NCI-H82 treated with DMSO at 0.1 percent for 48 hours (cell line): ENCODE measurements around the gene IFFO2.
A peak's percentile ranks its signal among the peaks of the same experiment; 100 is the strongest.

Experiments used
- DNase-seq: peaks from one replicate; lab custom pipeline; 2025; ENCODE audit not compliant: unreplicated experiment; lab: John Stamatoyannopoulos, UW

IFFO2 gene

DNA sequence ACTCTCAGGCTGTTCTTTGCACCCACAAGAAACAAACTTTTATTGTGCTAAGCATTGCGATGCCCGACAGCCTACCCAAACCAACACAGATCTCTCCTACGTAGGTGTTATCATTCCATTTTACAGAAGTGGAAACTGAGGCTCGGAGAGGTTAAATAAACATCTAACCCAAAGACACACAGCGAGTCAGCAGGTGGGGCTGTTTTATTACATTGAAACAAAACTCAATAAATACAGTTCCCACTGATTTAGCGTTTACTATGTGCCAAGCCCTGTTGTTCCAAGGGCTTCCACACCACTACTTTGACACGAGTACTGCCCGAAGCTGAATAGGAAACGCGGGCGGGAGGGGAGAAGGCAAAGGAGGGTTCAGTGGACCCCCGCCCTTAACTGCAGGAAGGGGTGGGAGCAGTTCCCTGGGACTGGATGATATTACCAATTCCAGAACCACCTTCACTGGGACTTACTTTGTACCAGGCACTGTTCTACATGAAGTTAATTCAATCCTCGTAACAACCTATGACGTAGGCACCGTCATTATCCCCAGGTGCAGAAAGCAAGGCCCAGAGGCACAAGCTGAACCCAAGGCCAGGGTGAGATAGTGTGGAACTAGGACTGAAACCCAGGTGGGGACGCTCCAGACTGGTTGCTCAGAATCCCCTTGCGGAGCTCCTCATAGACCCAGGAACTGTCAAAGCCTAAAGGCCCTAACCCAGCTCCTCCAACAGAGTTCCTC, 34.8 kb downstream of the IFFO2 start:
- no peak for DNase-seq

DNA sequence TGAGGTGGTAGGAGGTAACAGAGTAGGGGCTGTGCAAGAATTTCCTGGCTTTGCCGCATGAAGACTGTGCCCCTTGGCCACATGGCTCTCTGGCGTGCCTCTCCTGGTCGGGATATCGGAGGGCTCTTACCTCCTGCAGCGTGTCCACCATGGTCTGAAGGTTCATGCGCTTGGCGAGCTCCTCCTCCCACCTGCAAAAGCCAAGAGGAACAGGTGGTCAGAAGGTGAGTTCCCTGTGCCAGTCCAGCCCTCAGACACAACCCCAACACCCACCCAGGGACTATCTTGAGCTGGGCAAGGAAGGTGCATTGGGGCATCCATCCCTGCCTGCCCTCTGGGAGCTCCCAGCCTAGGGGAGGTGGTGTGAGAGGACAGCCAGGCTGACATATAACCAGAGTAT, 35.5 kb downstream of the IFFO2 start:
- no peak for DNase-seq

DNA sequence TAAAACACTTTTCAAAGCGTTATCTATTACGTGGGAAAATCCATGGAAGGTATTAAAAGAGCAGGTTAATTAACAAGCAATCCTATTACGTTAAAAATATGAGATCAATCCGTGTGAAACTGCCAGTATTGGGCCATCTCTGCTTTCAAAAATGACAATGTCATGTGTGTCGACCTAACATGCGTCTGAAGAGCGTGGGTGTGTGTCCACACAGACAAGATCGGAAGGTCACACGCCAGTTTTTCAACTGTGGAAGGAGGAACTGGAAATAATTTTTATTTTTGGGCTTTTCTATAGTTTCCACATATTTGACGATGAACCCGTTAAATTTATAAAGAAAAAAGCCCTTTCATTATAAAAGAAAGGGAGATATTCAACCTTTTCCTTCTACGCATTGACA, 36.5 kb downstream of the IFFO2 start:
- no peak for DNase-seq

DNA sequence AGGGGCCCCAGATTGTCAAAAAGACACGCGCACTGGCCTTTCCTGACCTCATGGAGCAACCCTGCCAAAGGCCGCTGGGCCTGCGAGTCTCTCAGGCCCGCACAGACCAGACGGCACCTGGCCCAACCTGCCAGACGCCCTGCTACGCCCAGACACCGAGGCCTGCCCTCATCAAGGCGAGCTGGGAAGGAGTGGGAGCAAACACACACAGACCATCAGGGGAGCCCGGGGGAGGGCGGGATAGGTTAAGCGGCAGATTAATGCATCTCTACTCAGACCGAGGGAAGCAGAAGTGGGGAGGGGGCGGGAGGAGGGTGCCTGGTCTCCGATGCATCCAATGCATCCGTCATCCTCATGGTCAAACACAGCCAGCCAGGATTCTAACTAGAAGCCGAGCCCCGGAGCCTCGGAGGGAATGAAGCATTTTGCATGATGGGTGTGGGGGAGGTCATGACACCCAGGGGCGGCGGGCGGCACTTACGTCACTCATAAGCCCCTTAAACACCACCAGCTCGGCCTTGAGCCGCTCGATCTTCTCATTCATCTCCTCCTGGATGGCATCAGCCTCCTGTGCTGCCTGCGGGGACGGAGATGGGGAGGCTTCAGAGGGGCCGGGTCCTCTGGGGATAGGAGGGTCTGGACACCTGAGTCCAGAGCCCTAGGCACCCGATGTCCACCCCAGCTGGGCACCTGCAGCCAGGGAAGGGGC, 37.1 kb downstream of the IFFO2 start:
- no peak for DNase-seq

DNA sequence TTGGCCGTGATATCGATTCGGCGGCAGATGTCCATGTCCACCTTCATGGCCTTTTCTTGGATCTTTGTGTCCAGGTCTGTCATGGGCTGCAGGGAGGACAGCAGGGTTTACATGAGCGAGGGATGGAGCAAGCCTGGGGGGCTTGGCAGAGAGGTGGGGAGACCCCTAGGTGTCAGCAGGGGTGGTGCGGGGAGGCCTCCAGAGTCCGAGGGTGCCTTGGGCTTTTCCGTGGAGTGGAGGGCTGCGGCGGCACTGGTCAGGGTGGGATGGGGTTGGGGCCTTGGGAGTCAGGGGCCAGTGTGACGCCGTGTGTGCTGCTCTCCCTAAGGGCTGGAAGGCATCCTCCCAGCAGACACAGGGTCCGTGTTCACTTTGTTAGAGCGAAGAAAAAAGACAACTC, 38.1 kb downstream of the IFFO2 start:
- no peak for DNase-seq

DNA sequence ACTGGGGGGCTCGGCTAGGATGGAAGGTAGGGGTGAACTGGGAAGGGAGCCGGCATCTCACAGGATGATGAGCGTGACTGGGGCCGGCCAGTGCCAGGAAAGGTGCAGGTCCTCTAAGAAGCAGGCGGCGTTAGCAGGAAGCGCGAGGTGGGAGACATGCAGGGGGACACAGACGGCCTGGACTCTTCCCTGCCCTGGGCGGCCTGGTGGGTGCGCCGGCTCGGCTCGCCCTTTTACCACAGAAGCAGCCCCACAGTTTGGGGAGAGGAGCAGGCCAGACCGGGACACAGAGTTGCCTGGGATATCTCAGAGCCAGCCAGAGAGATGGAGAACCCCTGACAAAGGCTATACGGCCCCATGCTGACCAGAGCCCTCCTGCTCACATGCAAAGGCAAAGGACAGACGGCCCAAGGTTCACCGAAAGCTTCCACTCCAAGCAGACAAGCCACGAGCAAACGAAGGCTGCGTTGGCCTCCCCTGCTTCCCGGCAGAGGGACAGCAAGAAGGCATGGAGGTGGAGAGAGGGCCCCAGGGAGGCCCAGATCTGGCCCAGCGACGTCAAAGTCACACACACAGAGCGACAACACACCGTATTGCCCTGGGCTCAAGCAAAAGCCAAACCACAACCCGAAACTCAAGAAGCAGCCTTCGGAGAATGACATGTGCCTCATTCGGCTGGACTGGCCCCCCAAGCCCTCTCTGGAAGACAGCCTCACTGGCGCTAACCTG, 39.2 kb downstream of the IFFO2 start:
- DNase-seq: no peak

DNA sequence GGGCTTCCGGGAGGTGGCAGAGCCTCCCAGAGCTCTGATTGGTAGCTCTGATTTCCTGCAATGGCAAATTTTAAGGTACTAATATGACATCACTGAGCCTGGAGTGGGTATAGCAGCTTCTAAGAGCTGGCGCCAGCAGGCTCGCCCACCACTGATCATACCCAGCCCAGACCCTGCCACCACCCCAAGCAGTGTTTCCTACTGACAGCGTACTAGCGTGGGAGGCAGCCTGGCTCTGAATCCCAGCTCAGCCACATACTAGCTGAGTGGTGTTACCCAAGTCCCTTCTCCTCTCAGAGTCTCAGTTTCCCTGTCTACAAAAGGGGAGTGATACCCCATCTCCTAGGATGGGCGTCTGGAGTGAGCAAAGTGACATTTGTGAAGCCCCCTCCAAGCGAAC, 41.1 kb downstream of the IFFO2 start:
- no peak for DNase-seq

DNA sequence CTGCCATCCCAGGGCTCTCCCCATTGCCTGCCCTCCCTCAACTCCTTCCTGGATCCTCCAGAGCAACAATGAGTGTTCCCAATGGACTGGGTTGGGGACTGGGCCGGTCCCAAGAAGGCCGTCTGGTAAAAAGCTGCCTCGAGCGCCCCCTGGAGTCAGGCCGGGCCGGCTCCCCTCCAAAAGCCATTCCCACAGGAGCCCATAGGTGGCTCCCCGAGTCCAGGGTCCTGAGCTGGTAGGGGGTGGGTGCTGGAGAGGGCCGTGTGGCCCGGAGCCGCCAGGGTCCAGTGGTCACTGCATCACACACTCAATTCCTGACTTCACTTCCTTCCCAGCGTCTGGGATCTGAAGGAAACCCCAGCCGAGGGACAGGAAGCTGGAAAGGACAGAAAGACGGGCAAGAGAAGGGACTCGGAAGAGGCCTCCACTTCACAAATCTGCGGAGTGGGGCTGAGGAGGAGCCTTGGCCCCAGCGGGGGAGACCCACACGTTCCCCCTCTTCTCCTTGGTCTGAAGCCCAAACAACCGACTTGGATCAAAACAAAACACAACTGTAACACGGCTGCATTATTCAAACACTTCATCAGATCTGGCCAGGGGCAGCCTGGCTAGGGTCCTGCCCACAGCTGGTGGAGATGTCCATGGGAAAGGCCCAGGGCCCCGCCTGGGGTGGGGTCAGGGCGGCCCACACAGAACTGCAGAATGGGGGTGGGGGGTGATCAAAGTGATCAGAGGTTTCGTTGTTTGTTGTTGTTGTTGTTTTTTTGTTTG, 43.2 kb downstream of the IFFO2 start:
- peak; percentile 53 for DNase-seq

DNA sequence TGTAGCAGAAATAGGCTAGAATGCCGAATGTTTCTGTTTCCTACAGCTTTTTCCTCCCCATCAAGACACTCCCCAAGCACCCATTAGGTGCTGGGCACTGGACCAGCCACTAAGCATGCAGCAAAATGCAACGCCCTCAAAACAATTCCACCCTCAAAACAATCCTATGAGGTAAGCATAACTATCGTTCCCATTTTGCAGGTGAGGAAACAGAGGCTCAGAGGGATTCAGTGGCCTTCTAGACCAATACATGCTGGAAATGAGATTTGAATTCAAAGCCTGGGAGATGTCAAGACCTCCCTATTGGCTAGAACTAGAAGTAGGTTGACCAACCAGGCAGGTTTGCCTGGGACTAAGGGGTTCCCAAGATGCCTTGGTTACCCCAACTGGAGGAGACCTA, 43.9 kb downstream of the IFFO2 start:
- no peak for DNase-seq

DNA sequence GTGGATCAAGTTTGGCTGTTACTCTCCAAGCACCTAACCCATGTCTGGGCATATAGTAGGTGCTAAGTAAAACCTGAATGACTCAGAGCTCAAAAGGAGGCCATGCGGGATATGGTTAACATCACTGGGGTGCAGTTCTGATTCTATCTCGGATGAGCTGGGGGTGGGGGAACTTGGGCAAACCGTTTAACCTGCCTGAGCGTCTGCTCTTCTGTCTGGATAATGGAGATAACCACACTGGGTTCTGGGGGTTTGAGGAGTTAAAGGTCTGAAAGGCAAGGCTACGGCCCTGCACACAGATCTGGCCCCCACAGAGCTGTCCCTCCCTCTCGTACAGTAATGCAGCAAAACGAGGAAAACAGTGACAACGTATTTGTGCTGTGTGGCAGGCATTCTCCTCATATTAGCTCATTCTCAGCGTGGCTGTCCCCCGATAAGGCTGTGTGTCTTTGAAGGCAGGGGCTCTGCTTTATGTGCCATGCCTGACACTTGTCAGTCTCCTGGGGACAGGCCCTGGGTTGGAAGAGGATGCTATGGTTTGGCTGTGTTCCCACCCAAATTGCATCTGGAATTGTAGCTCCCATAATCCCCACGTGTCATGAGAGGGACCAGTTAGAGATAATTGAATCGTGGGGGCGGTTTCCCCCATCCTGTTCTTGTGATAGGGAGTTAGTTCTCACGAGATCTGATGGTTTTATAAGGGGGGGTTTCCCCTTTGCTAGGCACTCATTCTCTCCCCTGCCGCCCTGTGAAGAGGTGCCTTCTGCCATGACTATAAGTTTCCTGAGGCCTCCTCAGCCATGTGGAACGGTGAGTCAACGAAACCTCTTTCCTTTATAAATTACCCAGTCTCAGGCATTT, 47.3 kb downstream of the IFFO2 start:
- DNase-seq: no peak

DNA sequence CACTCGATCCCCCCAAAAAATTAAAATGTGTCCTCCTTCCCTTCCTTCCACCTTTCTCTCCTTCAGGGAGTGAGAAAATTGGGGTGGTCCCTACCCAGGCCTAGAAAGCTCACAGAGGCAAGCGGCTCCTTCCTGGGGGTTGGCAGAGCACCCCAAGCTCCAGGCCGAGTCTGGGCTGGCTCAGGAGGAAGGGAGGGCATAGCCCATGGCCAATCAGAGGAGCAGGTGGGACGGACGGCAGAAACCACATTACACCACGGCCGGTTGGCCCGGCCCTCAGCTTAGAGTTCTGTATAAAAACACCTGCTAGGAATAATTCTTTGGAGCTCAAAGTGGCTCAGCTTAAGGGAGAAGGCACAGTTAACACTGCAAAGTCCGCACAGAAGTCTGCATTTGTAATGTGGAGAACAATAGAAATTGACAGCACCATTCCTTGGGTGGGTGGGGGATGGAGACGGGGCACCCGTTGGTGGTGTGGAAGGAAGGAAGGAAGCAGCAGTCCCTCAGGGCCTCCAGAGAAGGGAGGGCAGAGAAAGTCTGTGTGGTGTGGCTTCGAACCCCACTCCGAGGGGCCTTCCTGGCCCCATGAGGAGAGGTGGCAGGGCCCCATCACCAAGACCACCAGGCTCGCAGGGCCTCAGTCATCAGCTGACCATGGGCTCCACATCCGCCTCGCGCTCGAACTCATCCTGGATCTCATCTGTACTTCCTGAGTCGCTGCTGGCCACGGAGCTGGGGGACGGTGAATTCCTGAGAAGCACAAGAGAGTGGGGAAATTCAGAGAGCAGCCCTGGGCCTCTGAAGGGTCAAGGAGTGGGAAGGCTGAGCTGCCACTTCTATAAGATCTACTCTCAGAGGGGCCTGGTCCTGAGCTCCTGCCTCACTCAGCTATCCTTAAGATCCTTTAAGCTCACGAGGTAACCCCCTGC, 48.3 kb downstream of the IFFO2 start:
- no peak for DNase-seq

DNA sequence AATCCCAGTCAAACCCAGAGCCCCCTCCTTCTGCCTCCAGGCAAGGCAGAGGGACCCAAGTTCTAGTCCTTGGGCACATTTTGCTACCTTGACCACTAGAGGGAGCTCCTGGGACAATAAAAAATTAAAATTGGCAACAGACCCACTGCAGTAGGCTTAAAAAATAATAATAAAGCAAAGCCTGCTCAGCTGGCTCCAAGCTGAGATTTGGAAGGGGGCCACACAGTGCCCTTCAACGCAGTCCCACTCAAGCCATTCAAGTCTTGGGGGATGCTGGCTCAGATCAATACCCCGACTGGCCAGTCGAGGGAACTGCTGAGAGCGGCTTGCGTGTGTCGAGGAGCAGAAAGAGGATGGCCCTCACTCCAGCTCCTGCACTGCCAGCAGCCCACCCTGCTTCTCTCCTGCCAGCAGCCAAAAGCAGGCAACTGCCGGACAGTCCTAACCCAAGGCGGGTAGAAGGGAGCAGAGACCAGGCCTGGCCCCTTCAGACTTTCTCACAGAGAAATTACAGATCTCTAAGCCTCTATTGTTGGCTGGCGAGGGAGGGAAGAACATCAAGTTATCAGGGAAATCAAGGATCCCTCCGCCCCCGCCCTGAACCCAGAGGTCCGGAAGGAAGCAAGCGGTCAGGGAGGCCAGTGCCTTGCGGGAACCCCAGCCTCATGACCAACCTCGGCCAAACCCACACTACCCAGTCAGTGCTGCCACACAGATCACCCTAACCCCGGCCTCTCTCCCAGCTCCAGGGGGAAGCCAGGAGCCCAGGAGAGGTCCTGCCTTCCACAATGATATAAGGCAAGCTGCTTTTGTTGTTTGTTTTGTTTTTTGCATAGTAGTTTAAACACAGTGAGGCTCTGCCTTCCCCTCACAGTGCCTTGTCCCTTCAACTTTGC, 49.2 kb downstream of the IFFO2 start:
- DNase-seq: peak; percentile 54

DNA sequence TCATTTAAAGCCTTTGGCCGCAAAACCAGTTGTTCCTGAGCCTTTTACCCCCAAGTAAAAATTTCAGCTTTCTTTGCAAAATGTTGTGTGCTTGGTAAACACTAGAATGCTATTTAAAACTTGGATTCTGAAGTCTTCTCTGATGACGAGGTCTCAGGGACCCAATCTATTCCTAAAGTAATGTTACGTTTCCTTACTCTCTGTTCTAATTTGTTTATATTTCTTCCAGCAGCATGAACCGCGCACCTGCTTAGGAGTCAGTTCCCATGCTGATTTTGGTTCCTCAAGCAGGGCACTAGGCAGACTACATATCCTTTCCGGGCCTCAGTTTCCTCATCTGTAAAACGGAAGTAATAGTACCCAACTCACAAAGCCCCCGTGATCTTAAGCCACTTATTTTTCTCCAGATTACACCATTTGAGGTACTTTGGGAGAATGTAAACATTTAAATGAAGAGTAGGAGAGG, 53.2 kb downstream of the IFFO2 start:
- no peak for DNase-seq

DNA sequence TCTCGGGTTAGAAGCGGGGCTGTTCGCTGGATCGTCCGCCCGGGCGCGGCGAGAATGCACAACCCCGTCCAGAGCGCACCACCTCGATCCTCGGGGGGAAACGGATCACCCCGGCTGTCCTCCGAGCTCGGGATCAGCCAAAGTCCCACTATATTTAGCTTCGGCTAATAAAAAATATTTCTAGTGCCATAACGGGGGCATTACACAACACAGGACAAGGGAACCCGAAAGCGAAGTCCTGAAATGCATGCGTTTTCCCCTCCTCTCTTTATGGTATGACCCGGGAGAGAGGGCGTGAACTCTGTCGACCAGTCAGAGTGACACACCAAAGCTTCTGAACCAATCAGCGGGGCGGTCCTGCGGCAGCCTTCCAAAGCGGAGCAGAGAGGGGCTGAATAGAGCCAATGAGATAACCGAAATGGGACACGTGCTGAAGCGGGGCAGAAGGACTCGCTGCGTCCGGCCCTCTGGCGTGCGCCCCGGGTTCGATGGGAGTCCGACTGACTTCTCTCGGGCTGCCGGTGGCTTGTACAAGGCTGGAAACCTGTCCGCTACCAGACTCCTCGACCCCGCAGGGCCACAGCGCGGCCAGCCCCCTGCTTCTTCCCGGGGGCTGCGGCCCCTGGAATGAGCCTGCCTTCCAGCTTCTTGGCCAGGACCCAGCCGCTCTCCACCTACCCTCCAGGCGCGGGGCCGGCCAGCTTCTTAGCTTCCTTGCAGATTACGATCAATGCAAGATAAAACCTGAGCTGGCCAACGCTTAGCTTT, 53.8 kb downstream of the IFFO2 start, which contains the start of gene ALDH4A1:
Gene ALDH4A1 (minus strand): TSS at position 33 of the 768 bp plus-strand sequence. CDS start 32 bp downstream, at position 1.
- peak; percentile 98 for DNase-seq

DNA sequence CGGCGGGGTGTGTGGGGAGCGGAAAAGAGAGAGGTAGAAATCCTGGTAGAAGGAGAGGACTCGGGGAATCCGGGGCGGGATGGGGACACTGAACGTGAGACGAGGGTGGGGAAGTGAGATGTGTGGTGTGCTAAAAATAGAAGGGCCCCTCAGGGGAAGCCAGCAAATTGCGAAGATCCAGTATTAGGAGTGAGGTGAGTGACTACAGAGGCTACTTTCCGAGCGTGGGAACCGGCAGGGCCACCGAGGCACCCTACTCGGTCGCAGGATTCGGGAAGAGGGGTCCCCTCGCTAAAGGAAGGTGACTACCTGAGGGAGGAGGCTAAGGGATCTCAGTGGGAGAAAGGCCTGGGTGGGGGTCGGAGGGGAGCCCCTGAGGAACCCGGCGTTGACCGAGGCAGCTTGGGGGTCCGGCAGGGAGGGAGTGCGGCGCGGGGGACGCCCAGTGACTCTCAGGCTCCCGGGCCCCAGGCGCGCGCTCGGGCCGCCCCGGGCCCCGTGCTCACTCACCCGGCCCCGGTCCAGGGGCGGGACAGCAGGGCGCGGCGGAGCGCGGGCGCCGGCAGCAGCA, 54.4 kb downstream of the IFFO2 start:
- DNase-seq: no peak

DNA sequence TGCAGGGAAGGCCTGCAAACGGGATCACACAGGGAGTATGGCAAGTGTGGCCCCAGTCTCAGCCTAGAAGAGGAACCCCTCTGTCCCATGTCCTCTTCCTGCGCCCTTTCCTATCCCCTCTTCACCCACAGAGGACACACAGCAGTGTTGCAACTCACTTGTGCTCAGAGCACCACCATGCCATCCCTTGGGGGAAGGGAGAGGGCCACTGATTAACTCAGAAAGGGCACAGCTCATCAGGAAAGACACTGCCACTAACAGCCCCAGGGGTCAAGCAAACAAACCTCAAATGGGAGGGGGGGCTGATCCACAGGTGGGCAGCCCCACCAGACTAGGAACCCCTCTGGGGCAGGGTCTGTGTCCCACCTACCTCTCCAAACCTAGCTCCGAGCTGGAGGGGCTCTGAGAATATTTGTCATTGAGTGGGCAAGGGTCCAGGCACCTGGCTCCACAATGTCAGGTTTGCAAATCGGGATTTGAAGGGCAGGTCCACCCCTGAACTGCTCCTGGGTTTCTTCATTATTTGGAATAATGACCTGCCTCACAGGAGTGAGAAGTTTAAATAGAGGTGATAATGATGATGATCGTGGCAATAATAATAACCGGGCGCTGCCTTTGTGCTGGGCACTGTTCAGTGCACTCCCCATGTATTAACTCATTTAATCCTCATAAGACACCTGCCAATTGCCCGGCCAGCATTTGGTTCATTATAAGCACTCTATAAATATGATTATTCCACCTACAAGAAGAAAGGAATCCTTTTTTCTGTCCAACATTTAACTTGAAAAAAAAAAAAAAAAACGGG, 55.1 kb downstream of the IFFO2 start:
- DNase-seq: no peak
